ENCODE data around the gene BID.

Gene BID

GRCh38 chr22:17743661-17744411 is 30.4 kb downstream of the BID start:
- Histone ChIP-seq H3K79me2 (ENCODE audit: control insufficient read depth, insufficient read depth, low read length, poor library complexity) (no peaks in the 10 kb centered on the region), H3K18ac (ENCODE audit: low read length) (no peak overlapping the region), H3K4me3 (ENCODE audit: low read depth, low read length) (no peak overlapping the region), H2BK12ac (ENCODE audit: low read length) (no peak overlapping the region), H3K4me1 (ENCODE audit: control insufficient read depth in 1 of 2, insufficient read depth in 2 of 2, low read length in 2 of 2) (no peaks in the 10 kb centered on the region), H3K14ac (ENCODE audit: low read length) (no peak overlapping the region), H3K79me1 (ENCODE audit: low read length) (no peaks in the 10 kb centered on the region), H2BK120ac (ENCODE audit: insufficient read depth, low read length, poor library complexity) (no peak overlapping the region), H2BK5ac (ENCODE audit: low read depth, low read length, poor library complexity) (no peak overlapping the region), H4K12ac (ENCODE audit: low read depth, low read length) (no peak overlapping the region), H2AK5ac (ENCODE audit: low read length) (no peak overlapping the region), H3K4me2 (ENCODE audit: low read length) (no peak overlapping the region), H3K4ac (ENCODE audit: low read depth, low read length) (no peak overlapping the region), H3K36me3 (ENCODE audit: control insufficient read depth in 1 of 2, insufficient read depth in 2 of 2, low read length in 2 of 2) (no peaks in the 10 kb centered on the region), H3K27ac (ENCODE audit: low read depth, low read length) (no peak overlapping the region), H3K9me3 (ENCODE audit: insufficient read depth, low read depth, low read length) (peaks cover 1% of the 10 kb centered on the region), H3K27me3 (ENCODE audit: insufficient read depth, low read length) (no peaks in the 10 kb centered on the region), H3K23ac (ENCODE audit: low read length) (no peak overlapping the region), H4K8ac (ENCODE audit: low read depth, low read length) (no peak overlapping the region), H4K91ac (ENCODE audit: low read depth, low read length) (no peak overlapping the region), H2AFZ (ENCODE audit: insufficient read depth, low read length, poor library complexity) (no peak overlapping the region), H3K9ac (ENCODE audit: low read length) (no peak overlapping the region)
- no peak for DNase-seq
- no CpG with 5 or more reads among the region's 25 CpGs for WGBS (ENCODE audit: extremely low coverage, insufficient coverage, insufficient read length)

GRCh38 chr22:17742527-17742902 is 31.8 kb downstream of the BID start:
- H3K79me2 ChIP-seq (ENCODE audit: control insufficient read depth, insufficient read depth, low read length, poor library complexity): no peaks in the 10 kb centered on the region

GRCh38 chr22:17741866-17742526 is 32.3 kb downstream of the BID start:
- Histone ChIP-seq H3K9me3 (ENCODE audit: insufficient read depth, low read depth, low read length) (peaks cover 1% of the 10 kb centered on the region), H3K79me1 (ENCODE audit: low read length) (no peaks in the 10 kb centered on the region), H2AFZ (ENCODE audit: insufficient read depth, low read length, poor library complexity) (no peak overlapping the region), H3K36me3 (ENCODE audit: control insufficient read depth in 1 of 2, insufficient read depth in 2 of 2, low read length in 2 of 2) (no peaks in the 10 kb centered on the region), H3K4me1 (ENCODE audit: control insufficient read depth in 1 of 2, insufficient read depth in 2 of 2, low read length in 2 of 2) (no peaks in the 10 kb centered on the region), H3K79me2 (ENCODE audit: control insufficient read depth, insufficient read depth, low read length, poor library complexity) (no peaks in the 10 kb centered on the region), H2AK5ac (ENCODE audit: low read length) (no peak overlapping the region), H3K18ac (ENCODE audit: low read length) (no peak overlapping the region), H3K4ac (ENCODE audit: low read depth, low read length) (no peak overlapping the region), H2BK5ac (ENCODE audit: low read depth, low read length, poor library complexity) (no peak overlapping the region), H4K12ac (ENCODE audit: low read depth, low read length) (no peak overlapping the region), H2BK12ac (ENCODE audit: low read length) (no peak overlapping the region), H3K27me3 (ENCODE audit: insufficient read depth, low read length) (no peaks in the 10 kb centered on the region), H3K27ac (ENCODE audit: low read depth, low read length) (no peak overlapping the region), H3K4me2 (ENCODE audit: low read length) (no peak overlapping the region), H3K4me3 (ENCODE audit: low read depth, low read length) (no peak overlapping the region), H3K23ac (ENCODE audit: low read length) (peak overlapping the region; percentile 34), H4K91ac (ENCODE audit: low read depth, low read length) (no peak overlapping the region), H3K14ac (ENCODE audit: low read length) (no peak overlapping the region), H4K8ac (ENCODE audit: low read depth, low read length) (no peak overlapping the region), H2BK120ac (ENCODE audit: insufficient read depth, low read length, poor library complexity) (no peak overlapping the region), H3K9ac (ENCODE audit: low read length) (no peak overlapping the region)
- DNase-seq: no peak
- WGBS (ENCODE audit: extremely low coverage, insufficient coverage, insufficient read length): no CpG with 5 or more reads among the region's 18 CpGs

More at GRCh38 chr22:17742527-17742902, 31.8 kb downstream of the BID start:
- Histone ChIP-seq H3K4me1 (ENCODE audit: control insufficient read depth in 1 of 2, insufficient read depth in 2 of 2, low read length in 2 of 2) (no peaks in the 10 kb centered on the region), H2AK5ac (ENCODE audit: low read length) (no peak overlapping the region), H3K14ac (ENCODE audit: low read length) (no peak overlapping the region), H3K23ac (ENCODE audit: low read length) (no peak overlapping the region), H2AFZ (ENCODE audit: insufficient read depth, low read length, poor library complexity) (no peak overlapping the region), H3K4ac (ENCODE audit: low read depth, low read length) (no peak overlapping the region), H2BK120ac (ENCODE audit: insufficient read depth, low read length, poor library complexity) (no peak overlapping the region), H3K4me3 (ENCODE audit: low read depth, low read length) (no peak overlapping the region), H3K36me3 (ENCODE audit: control insufficient read depth in 1 of 2, insufficient read depth in 2 of 2, low read length in 2 of 2) (no peaks in the 10 kb centered on the region), H3K79me1 (ENCODE audit: low read length) (no peaks in the 10 kb centered on the region), H3K18ac (ENCODE audit: low read length) (no peak overlapping the region), H3K27me3 (ENCODE audit: insufficient read depth, low read length) (no peaks in the 10 kb centered on the region), H3K9me3 (ENCODE audit: insufficient read depth, low read depth, low read length) (peaks cover 1% of the 10 kb centered on the region), H4K91ac (ENCODE audit: low read depth, low read length) (no peak overlapping the region), H3K27ac (ENCODE audit: low read depth, low read length) (no peak overlapping the region), H4K12ac (ENCODE audit: low read depth, low read length) (no peak overlapping the region), H2BK12ac (ENCODE audit: low read length) (no peak overlapping the region), H4K8ac (ENCODE audit: low read depth, low read length) (no peak overlapping the region), H2BK5ac (ENCODE audit: low read depth, low read length, poor library complexity) (no peak overlapping the region), H3K9ac (ENCODE audit: low read length) (no peak overlapping the region), H3K4me2 (ENCODE audit: low read length) (no peak overlapping the region)
- WGBS (ENCODE audit: extremely low coverage, insufficient coverage, insufficient read length): no CpG with 5 or more reads among the region's 9 CpGs
- peak; percentile 78 to 90 for DNase-seq

- Histone ChIP-seq H3K23ac (ENCODE audit: low read length) (no peak overlapping the region), H4K8ac (ENCODE audit: low read depth, low read length) (no peak overlapping the region), H3K9me3 (ENCODE audit: insufficient read depth, low read depth, low read length) (no peaks in the 10 kb centered on the region), H3K14ac (ENCODE audit: low read length) (no peak overlapping the region), H3K18ac (ENCODE audit: low read length) (no peak overlapping the region), H3K36me3 (ENCODE audit: control insufficient read depth in 1 of 2, insufficient read depth in 2 of 2, low read length in 2 of 2) (peaks cover 0 to 3% of the 10 kb centered on the region in 2 experiments), H2AFZ (ENCODE audit: insufficient read depth, low read length, poor library complexity) (no peak overlapping the region), H3K4me1 (ENCODE audit: control insufficient read depth in 1 of 2, insufficient read depth in 2 of 2, low read length in 2 of 2) (no peaks in the 10 kb centered on the region), H2BK120ac (ENCODE audit: insufficient read depth, low read length, poor library complexity) (no peak overlapping the region), H3K4me2 (ENCODE audit: low read length) (no peak overlapping the region), H3K4me3 (ENCODE audit: low read depth, low read length) (no peak overlapping the region), H3K4ac (ENCODE audit: low read depth, low read length) (no peak overlapping the region), H3K9ac (ENCODE audit: low read length) (no peak overlapping the region), H2BK5ac (ENCODE audit: low read depth, low read length, poor library complexity) (no peak overlapping the region), H3K27ac (ENCODE audit: low read depth, low read length) (no peak overlapping the region), H3K79me1 (ENCODE audit: low read length) (no peaks in the 10 kb centered on the region), H3K27me3 (ENCODE audit: insufficient read depth, low read length) (no peaks in the 10 kb centered on the region), H2AK5ac (ENCODE audit: low read length) (no peak overlapping the region), H3K79me2 (ENCODE audit: control insufficient read depth, insufficient read depth, low read length, poor library complexity) (no peaks in the 10 kb centered on the region), H4K91ac (ENCODE audit: low read depth, low read length) (no peak overlapping the region), H4K12ac (ENCODE audit: low read depth, low read length) (no peak overlapping the region), H2BK12ac (ENCODE audit: low read length) (no peak overlapping the region)
- WGBS (ENCODE audit: extremely low coverage, insufficient coverage, insufficient read length): no CpG with 5 or more reads among the region's 36 CpGs
- no peak for DNase-seq
These were observed 34.9 kb downstream of the BID start for GRCh38 chr22:17739196-17739975.
